GM23248 (cell line): ENCODE results near the gene LMOD3.

ENCODE experiments used
- EZH2 ChIP-seq: fragments of 200-600 bp; sonication (generic); IDR thresholded peaks from 2 replicates; pipeline ENCODE4 v1.6.1; 2018; ENCODE audit warnings: antibody characterized with exemption, mild to moderate bottlenecking; ENCODE audit not compliant: insufficient read depth, poor library complexity, severe bottlenecking
- EZH2phosphoT487 ChIP-seq: fragments of 200-600 bp; sonication (generic); IDR thresholded peaks from 2 replicates; pipeline ENCODE4 v1.6.1; 2018; ENCODE audit warnings: antibody characterized with exemption, moderate library complexity, mild to moderate bottlenecking, low read depth; ENCODE audit not compliant: insufficient read depth

DNA sequence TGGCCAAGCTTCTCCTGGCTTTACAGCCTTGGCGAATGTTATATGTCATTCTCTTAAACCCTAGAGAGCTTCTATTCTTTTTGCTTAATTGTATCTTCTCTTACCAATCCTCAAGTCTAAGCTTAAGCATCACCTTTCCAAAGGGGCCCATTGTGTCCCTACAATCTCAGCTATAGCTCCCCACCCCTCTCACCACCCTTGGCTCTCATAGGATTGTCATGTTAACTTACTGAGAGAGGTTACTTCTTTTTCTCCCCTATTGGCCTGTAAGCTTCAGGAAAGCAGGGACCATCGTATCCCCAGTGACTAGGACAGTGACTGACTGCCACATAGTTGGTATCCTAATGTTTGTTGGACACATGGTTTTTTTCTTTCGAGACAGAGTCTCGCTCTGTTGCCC is 43.3 kb upstream of the LMOD3 start:
- TF ChIP-seq EZH2 (no peak), EZH2phosphoT487 (no peak)
